H1 (cell line): ENCODE results near the gene SEC24A. TPM values are rescaled to one million over a fixed set of nuclear protein-coding genes. Genes with fewer than 3 reads are reported as not detected.
A peak's percentile ranks its signal among the peaks of the same experiment; 100 is the strongest.

Source experiments
- CTCF ChIA-PET: fragments of 300-600 bp; sonication (Branson Sonifier 250); formaldehyde crosslinking; loops from one replicate; lab custom pipeline; 2021; ENCODE audit not compliant: partially characterized antibody; lab: Charles Lee
- POLR2A ChIA-PET: fragments of 300-600 bp; sonication (Branson Sonifier 250); formaldehyde crosslinking; loops from one replicate; lab custom pipeline; 2021; ENCODE audit warnings: inconsistent platforms; ENCODE audit not compliant: partially characterized antibody; lab: Charles Lee
- DNase-seq, 2 experiments: peaks; one replicate each; pipeline versions ENCODE4 v3.0.0 to v3.0.0-alpha.2; 2010 to 2022; ENCODE audit warnings: low spot score in 2 of 2, low read depth in 1 of 2, mixed read lengths in 1 of 2
- FAIRE-seq: peaks from 2 replicates; lab custom pipeline; 2011; peaks lifted over from hg19 to GRCh38; lab: Jason Lieb, UNC
- H2AFZ ChIP-seq: 2 replicates; pipeline ENCODE4 v1.8.1; 2012; ENCODE audit warnings: low read length, inconsistent platforms
- H2AK5ac ChIP-seq: 2 replicates; pipeline ENCODE4 v1.6.1; 2013; ENCODE audit warnings: low read depth, low read length
- H2BK120ac ChIP-seq: replicated peaks from 2 replicates; pipeline ENCODE3; 2013; ENCODE audit warnings: low read depth, low read length, inconsistent platforms
- H2BK12ac ChIP-seq: 2 replicates; pipeline ENCODE4 v1.6.1; 2013; ENCODE audit warnings: low read depth, low read length
- H2BK15ac ChIP-seq: 2 replicates; pipeline ENCODE4 v1.6.1; 2013; ENCODE audit warnings: low read length
- H2BK20ac ChIP-seq: 2 replicates; pipeline ENCODE4 v1.6.1; 2013; ENCODE audit warnings: low read length
- H2BK5ac ChIP-seq: 2 replicates; pipeline ENCODE4 v1.6.1; 2013; ENCODE audit warnings: low read depth, low read length
- H3K14ac ChIP-seq: 2 replicates; pipeline ENCODE4 v1.6.1; 2013; ENCODE audit warnings: inconsistent platforms; ENCODE audit not compliant: insufficient read length
- H3K18ac ChIP-seq: 2 replicates; pipeline ENCODE4 v1.6.1; 2013; ENCODE audit warnings: low read length; ENCODE audit errors: extremely low read depth
- H3K23ac ChIP-seq: 2 replicates; pipeline ENCODE4 v1.6.1; 2013; ENCODE audit warnings: inconsistent platforms; ENCODE audit not compliant: insufficient read length
- H3K23me2 ChIP-seq: 2 replicates; pipeline ENCODE4 v1.6.1; 2013; ENCODE audit warnings: low read depth, low read length
- H3K27ac ChIP-seq: 2 replicates; pipeline ENCODE4 v1.6.1; 2011; ENCODE audit warnings: low read depth, low read length, inconsistent platforms
- H3K27me3 ChIP-seq, 4 experiments: replicated peaks in 1 of 4; 1 replicate in 1 of 4; 2 replicates in 3 of 4; pipeline versions ENCODE4 v1.6.1 to v1.8.1; 2011 to 2013; ENCODE audit warnings: low read length in 3 of 4, mild to moderate bottlenecking in 3 of 4, inconsistent platforms in 2 of 4, mixed read lengths in 2 of 4, moderate library complexity in 1 of 4; ENCODE audit not compliant: control insufficient read depth in 3 of 4, insufficient read depth in 3 of 4; ENCODE audit errors: extremely low read depth in 1 of 4
- H3K36me3 ChIP-seq, 4 experiments: 2 replicates each; pipeline versions ENCODE4 v1.6.1 to v1.8.1; 2011 to 2013; ENCODE audit warnings: mild to moderate bottlenecking in 4 of 4, low read length in 3 of 4, moderate library complexity in 2 of 4, control low read depth in 1 of 4, inconsistent platforms in 1 of 4; ENCODE audit not compliant: insufficient read depth in 4 of 4, control insufficient read depth in 2 of 4
- H3K4ac ChIP-seq: replicated peaks from 2 replicates; pipeline ENCODE3; 2013; ENCODE audit warnings: low read length, low read depth, mixed read lengths, inconsistent platforms; ENCODE audit not compliant: insufficient read length
- H3K4me1 ChIP-seq, 4 experiments: replicated peaks in 1 of 4; 1 replicate in 1 of 4; 2 replicates in 3 of 4; pipeline versions ENCODE4 v1.6.1 to v1.8.1; 2011 to 2013; ENCODE audit warnings: low read length in 3 of 4, inconsistent platforms in 2 of 4, mixed read lengths in 1 of 4; ENCODE audit not compliant: insufficient read depth in 4 of 4, control insufficient read depth in 3 of 4
- H3K4me2 ChIP-seq, 2 experiments: 2 replicates each; pipeline versions ENCODE4 v1.6.1 to v1.8.1; 2011 to 2013; ENCODE audit warnings: low read depth in 2 of 2, low read length in 2 of 2, control low read depth in 1 of 2, inconsistent platforms in 1 of 2, mild to moderate bottlenecking in 1 of 2; ENCODE audit not compliant: insufficient read depth in 1 of 2
- H3K4me3 ChIP-seq, 4 experiments: fragments of 200-600, 300-600 bp in 1 of 4; sonication (generic), shearing (Covaris generic), sonication (Bioruptor Twin) in 1 of 4; 2 replicates each; pipeline versions ENCODE4 v1.5.1 to v1.8.1; 2011 to 2016; ENCODE audit warnings: low read length in 4 of 4, low read depth in 3 of 4, control low read depth in 2 of 4, inconsistent platforms in 2 of 4, mild to moderate bottlenecking in 2 of 4, mixed read lengths in 1 of 4, moderate library complexity in 1 of 4; ENCODE audit not compliant: insufficient read depth in 2 of 4; ENCODE audit errors: extremely low read depth in 1 of 4
- H3K56ac ChIP-seq: replicated peaks from 2 replicates; pipeline ENCODE3; 2013; ENCODE audit warnings: low read depth, mild to moderate bottlenecking, mixed read lengths, low read length, inconsistent platforms; ENCODE audit not compliant: insufficient read length
- H3K79me1 ChIP-seq: 2 replicates; pipeline ENCODE4 v1.6.1; 2013; ENCODE audit warnings: low read depth, low read length, control low read depth
- H3K79me2 ChIP-seq, 2 experiments: 2 replicates each; pipeline versions ENCODE4 v1.6.1 to v1.8.1; 2012 to 2013; ENCODE audit warnings: low read length in 2 of 2, mild to moderate bottlenecking in 2 of 2, inconsistent platforms in 1 of 2; ENCODE audit not compliant: insufficient read depth in 2 of 2, control insufficient read depth in 1 of 2
- H3K9ac ChIP-seq, 4 experiments: replicated peaks in 1 of 4; 1 replicate in 1 of 4; 2 replicates in 3 of 4; pipeline versions ENCODE4 v1.6.1 to v1.8.1; 2011 to 2013; ENCODE audit warnings: low read depth in 3 of 4, low read length in 3 of 4, control low read depth in 2 of 4, mild to moderate bottlenecking in 2 of 4, moderate library complexity in 2 of 4, inconsistent platforms in 1 of 4; ENCODE audit errors: extremely low read depth in 1 of 4
- H3K9me3 ChIP-seq, 2 experiments: 2 replicates each; pipeline versions ENCODE4 v1.6.1 to v1.8.1; 2012 to 2013; ENCODE audit warnings: mild to moderate bottlenecking in 2 of 2, moderate library complexity in 2 of 2, control low read depth in 1 of 2, inconsistent platforms in 1 of 2, low read depth in 1 of 2, low read length in 1 of 2, mixed read lengths in 1 of 2; ENCODE audit not compliant: insufficient read depth in 2 of 2
- H4K20me1 ChIP-seq, 2 experiments: replicated peaks in 1 of 2; 2 replicates each; pipeline versions ENCODE3 to v1.8.1; 2011 to 2013; ENCODE audit warnings: inconsistent platforms in 2 of 2, low read length in 2 of 2, mild to moderate bottlenecking in 1 of 2; ENCODE audit not compliant: insufficient read depth in 2 of 2, control insufficient read depth in 1 of 2
- H4K5ac ChIP-seq: 2 replicates; pipeline ENCODE4 v1.6.1; 2013; ENCODE audit warnings: low read length, low read depth, mixed read lengths, inconsistent platforms; ENCODE audit not compliant: insufficient read length
- H4K8ac ChIP-seq: 2 replicates; pipeline ENCODE4 v1.8.0; 2013; ENCODE audit warnings: mild to moderate bottlenecking, moderate library complexity, low read length, inconsistent platforms; ENCODE audit not compliant: insufficient read depth; ENCODE audit errors: extremely low read depth
- H4K91ac ChIP-seq: replicated peaks from 2 replicates; pipeline ENCODE3; 2013; ENCODE audit warnings: low read length, mixed read lengths, inconsistent platforms; ENCODE audit not compliant: insufficient read length
- BACH1 ChIP-seq: IDR thresholded peaks from 2 replicates; pipeline ENCODE4 v1.6.1; 2012; ENCODE audit warnings: low read length, improper control_type of control experiment
- BRCA1 ChIP-seq: IDR thresholded peaks from 2 replicates; pipeline ENCODE4 v1.6.1; 2012; ENCODE audit warnings: low read depth, low read length, improper control_type of control experiment
- CHD2 ChIP-seq: IDR thresholded peaks from 2 replicates; pipeline ENCODE4 v1.6.1; 2012; ENCODE audit warnings: low read length, improper control_type of control experiment
- EGR1 ChIP-seq: IDR thresholded peaks from 2 replicates; pipeline ENCODE4 v1.6.1; 2011; ENCODE audit warnings: low read depth, low read length, borderline replicate concordance
- EZH2 ChIP-seq: fragments of 200-600 bp; sonication (generic); IDR thresholded peaks from 2 replicates; pipeline ENCODE4 v1.7.1; 2012; ENCODE audit warnings: low read depth, mild to moderate bottlenecking, moderate library complexity, low read length, inconsistent platforms; ENCODE audit not compliant: severe bottlenecking
- HDAC2 ChIP-seq, 2 experiments: fragments of 300-600 bp in 1 of 2; sonication (generic) in 1 of 2; IDR thresholded peaks; 2 replicates each; pipeline ENCODE4 v1.6.1; 2011 to 2012; ENCODE audit warnings: low read depth in 2 of 2, low read length in 2 of 2, mild to moderate bottlenecking in 2 of 2, moderate library complexity in 2 of 2, borderline replicate concordance in 1 of 2, inconsistent platforms in 1 of 2
- KDM4A ChIP-seq: IDR thresholded peaks from one replicate; pipeline ENCODE4 v1.7.1; 2012; ENCODE audit warnings: low read depth, mild to moderate bottlenecking, moderate library complexity, low read length, inconsistent platforms; ENCODE audit not compliant: severe bottlenecking
- SP1 ChIP-seq: IDR thresholded peaks from 2 replicates; pipeline ENCODE4 v1.6.1; 2011; ENCODE audit warnings: low read depth, low read length
- WGBS, 2 experiments: shearing (Covaris generic) in 1 of 2; methylation state at CpG; one replicate each; pipeline versions ENCODE4 v1.1.6 to v1.1.7; 2013 to 2015; ENCODE audit warnings: low lambda C conversion rate in 2 of 2, mixed read lengths in 2 of 2, inconsistent platforms in 1 of 2, low coverage in 1 of 2, missing lambda C conversion rate in 1 of 2; ENCODE audit not compliant: insufficient replicate concordance in 2 of 2, insufficient coverage in 1 of 2, insufficient read length in 1 of 2; ENCODE audit errors: extremely low coverage in 1 of 2, missing lambda C conversion rate in 1 of 2; 5-methylcytosine and 5-hydroxymethylcytosine counted together
- polyA plus RNA-seq, 7 experiments: library from polyadenylated mRNA; depleted of rRNA in 3 of 7; stranded (reverse) in 5 of 7; unstranded in 2 of 7; fragments of >200 nt in 5 of 7; fragments of 200-250 nt in 2 of 7; gene quantifications; 1 replicate in 5 of 7; 2 replicates in 1 of 7; 4 replicates in 1 of 7; pipeline versions ENCODE4 v1.2.1 to v1.2.3, GENCODE V29; 2011 to 2013; ENCODE audit warnings: missing spikeins in 2 of 7, mixed read lengths in 2 of 7
- total RNA-seq: library from RNA; stranded (reverse); fragmentation: NEBNext Ultra II Directional; extraction: Animal tissue kit (Norgen Biotek cat#: 25700); gene quantifications from 2 replicates; pipeline ENCODE4 v1.2.1, GENCODE V29; 2021
- TF ChIP-seq, protein P1 (sequence below): IDR thresholded peaks from 2 replicates; pipeline ENCODE4 v1.6.1; 2011; ENCODE audit warnings: low read depth, mild to moderate bottlenecking, low read length; ENCODE audit not compliant: insufficient read depth

The SEC24A gene
- total and polyA plus RNA-seq, 2 of the 8 experiments (the other 6 are each of a cell fraction or from before 2014, with no cell fraction given) = 18.8 to 33.7 TPM

DNA sequence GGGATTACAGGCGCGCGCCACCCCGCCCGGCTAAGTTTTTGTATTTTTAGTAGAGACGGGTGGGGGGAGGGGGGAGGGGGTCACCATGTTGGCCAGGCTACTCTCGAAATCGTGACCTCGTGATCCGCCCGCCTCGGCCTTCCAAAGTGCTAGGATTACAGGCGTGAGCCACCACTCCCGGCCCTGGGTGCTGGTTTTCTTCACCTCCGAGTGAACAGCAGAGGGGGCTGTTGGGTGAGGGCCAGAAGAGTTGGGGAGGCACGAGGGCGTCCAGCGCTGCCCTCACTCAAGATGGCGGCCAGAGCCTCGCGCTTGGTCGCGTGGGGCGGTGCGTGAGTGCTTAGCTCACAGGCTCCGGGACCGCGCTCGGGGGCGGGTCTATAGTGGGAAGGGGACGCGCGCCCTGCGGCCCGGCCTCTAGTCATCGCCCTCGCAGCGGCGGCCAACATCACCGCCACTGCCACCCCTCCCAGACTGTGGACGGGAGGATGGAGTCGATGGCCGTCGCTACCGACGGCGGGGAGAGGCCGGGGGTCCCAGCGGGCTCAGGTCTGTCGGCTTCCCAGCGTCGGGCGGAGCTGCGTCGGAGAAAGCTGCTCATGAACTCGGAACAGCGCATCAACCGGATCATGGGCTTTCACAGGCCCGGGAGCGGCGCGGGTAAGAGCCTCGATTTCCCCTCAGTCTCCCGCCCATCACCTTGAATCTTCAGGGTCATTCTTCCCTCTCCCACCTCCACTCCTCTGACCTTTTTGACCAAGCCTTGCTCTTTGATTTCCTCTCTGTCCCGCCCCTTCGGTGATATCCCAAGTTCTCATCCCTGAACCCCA, 89.8 kb downstream of the SEC24A start, which contains the start of gene CAMLG:
TSS of gene CAMLG (plus strand) at position 416 of the 830 bp plus-strand sequence. CDS start at position 489, 73 bp downstream.
- Histone ChIP-seq H4K5ac (peak within 1 kb of the TSS; percentile 34), H3K9ac (peak within 1 kb of the TSS; percentile 75 to 88 (median 86)), H3K23ac (no peak within 1 kb of the TSS), H3K36me3 (peaks cover 0 to 13% (median under 1%) of the 10 kb centered on the region in 4 experiments; a peak in 3 of 8 replicates), H3K79me1 (peaks cover 4% of the 10 kb centered on the region; the same call in 1 of the 2 replicates), H3K27me3 (no peaks in the 10 kb centered on the region), H3K23me2 (peaks cover 3% of the 10 kb centered on the region; the same call in 1 of the 2 replicates), H3K9me3 (no peaks in the 10 kb centered on the region), H3K4ac (peak within 1 kb of the TSS; percentile 94), H3K4me2 (peak within 1 kb of the TSS; percentile 83 to 90), H4K91ac (no peak within 1 kb of the TSS), H3K27ac (peak within 1 kb of the TSS; percentile 87), H2BK20ac (no peak within 1 kb of the TSS), H4K20me1 (peaks cover 0 to 3% of the 10 kb centered on the region in 2 experiments), H3K79me2 (peaks cover 3 to 33% of the 10 kb centered on the region in 2 experiments; a peak in 3 of 4 replicates), H3K18ac (peak within 1 kb of the TSS; percentile 93), H2BK120ac (peak within 1 kb of the TSS; percentile 72), H3K4me1 (no peaks in the 10 kb centered on the region), H3K56ac (no peak within 1 kb of the TSS), H2BK12ac (peak within 1 kb of the TSS; percentile 89; the same call in 1 of the 2 replicates), H2AFZ (peak within 1 kb of the TSS; percentile 87), H3K4me3 (peak within 1 kb of the TSS; percentile 75 to 97 (median 84)), H3K14ac (no peak within 1 kb of the TSS), H4K8ac (peak within 1 kb of the TSS; percentile 60; the same call in 1 of the 2 replicates), H2BK5ac (peak within 1 kb of the TSS; percentile 84; the same call in 1 of the 2 replicates), H2AK5ac (no peak within 1 kb of the TSS), H2BK15ac (no peak within 1 kb of the TSS)
- WGBS, 2 experiments = 1% methylated on average over 43 of the region's 66 CpGs; no CpG with 5 or more reads in 1 of the 2 experiments
- POLR2A ChIA-PET = interaction anchor here (0.6 to 3.6 kb wide), 20 partner anchors 11 to 508 kb away, joined by 3 to 31 read pairs (median 4); partner anchors contain the start of genes C5orf24, DDX46 and PCBD2
- FAIRE-seq (no peak), DNase-seq (peak; percentile 96 to 97)
- CTCF ChIA-PET = interaction anchor here (0.8 to 3.3 kb wide), 8 partner anchors 11 to 185 kb away, joined by 3 to 26 read pairs (median 6); partner anchors contain the start of genes DDX46 and PCBD2
- peak; percentile 91 for TF ChIP-seq KDM4A
- peak in 1 of 2 experiments; percentile 54; a peak in 1 of 4 replicates for TF ChIP-seq HDAC2 (IDR thresholded peaks at IDR 0.05; ENCODE audit: borderline replicate concordance in 1 of 2, low read depth in 2 of 2, low read length in 2 of 2)
- TF ChIP-seq BRCA1 = 0 out of 2 replicates have a peak, but pooled peaks have one; percentile 31
- TF ChIP-seq EZH2 = no peak
- TF ChIP-seq CHD2 = no peak
- no peak for TF ChIP-seq EGR1
- TF ChIP-seq, protein P1, sequence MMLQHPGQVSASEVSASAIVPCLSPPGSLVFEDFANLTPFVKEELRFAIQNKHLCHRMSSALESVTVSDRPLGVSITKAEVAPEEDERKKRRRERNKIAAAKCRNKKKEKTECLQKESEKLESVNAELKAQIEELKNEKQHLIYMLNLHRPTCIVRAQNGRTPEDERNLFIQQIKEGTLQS = peak; percentile 75
- TF ChIP-seq SP1 = peak; percentile 48; the same call in 1 of the 2 replicates
- TF ChIP-seq BACH1 = peak; percentile 89
